OCI-LY1 (cell line): Measurements from ENCODE around the gene XPA.

ENCODE experiments used
- H2AFZ ChIP-seq: fragments of 200-600 bp; sonication (generic), shearing (Covaris generic); 2 replicates; pipeline ENCODE4 v1.6.0; 2014; ENCODE audit warnings: antibody characterized with exemption, mild to moderate bottlenecking, low read length
- H3F3A ChIP-seq: fragments of 200-600 bp; sonication (generic), shearing (Covaris generic); 2 replicates; pipeline ENCODE4 v1.6.0; 2014; ENCODE audit warnings: mild to moderate bottlenecking, antibody characterized with exemption, low read length, moderate library complexity; ENCODE audit not compliant: insufficient read depth
- H3K27ac ChIP-seq: fragments of 200-600 bp; sonication (generic); 2 replicates; pipeline ENCODE4 v1.5.1; 2014; ENCODE audit warnings: low read length, mixed run types, mild to moderate bottlenecking, low read depth; ENCODE audit not compliant: poor library complexity, severe bottlenecking
- H3K27me3 ChIP-seq: fragments of 200-600 bp; sonication (generic); 2 replicates; pipeline ENCODE4 v1.6.0; 2014; ENCODE audit warnings: antibody characterized with exemption, mild to moderate bottlenecking, low read length, moderate library complexity; ENCODE audit not compliant: insufficient read depth
- H3K36me3 ChIP-seq: fragments of 200-600 bp; sonication (generic); 2 replicates; pipeline ENCODE4 v1.6.1; 2014; ENCODE audit warnings: mild to moderate bottlenecking, antibody characterized with exemption, low read length, moderate library complexity, mixed read lengths; ENCODE audit not compliant: insufficient read depth
- H3K4me1 ChIP-seq: fragments of 200-600 bp; sonication (generic); 2 replicates; pipeline ENCODE4 v1.5.1; 2014; ENCODE audit warnings: mild to moderate bottlenecking, low read length, moderate library complexity; ENCODE audit not compliant: insufficient read depth, severe bottlenecking
- H3K4me2 ChIP-seq: fragments of 200-600 bp; sonication (generic), shearing (Covaris generic); 2 replicates; pipeline ENCODE4 v1.6.1; 2014; ENCODE audit warnings: low read length
- H3K4me3 ChIP-seq: fragments of 200-600 bp; sonication (generic); 2 replicates; pipeline ENCODE4 v1.5.1; 2014; ENCODE audit warnings: low read length, low read depth, mild to moderate bottlenecking, mixed read lengths; ENCODE audit not compliant: poor library complexity, severe bottlenecking
- H3K79me2 ChIP-seq: fragments of 200-600 bp; shearing (Covaris generic); 2 replicates; pipeline ENCODE4 v1.6.1; 2016; ENCODE audit warnings: mixed run types, low read length, mixed read lengths; ENCODE audit not compliant: insufficient read depth
- H3K9ac ChIP-seq: fragments of 200-600 bp; sonication (generic), shearing (Covaris generic); 2 replicates; pipeline ENCODE4 v1.6.1; 2014; ENCODE audit warnings: mild to moderate bottlenecking, low read length, mixed read lengths
- H3K9me2 ChIP-seq: fragments of 200-600 bp; sonication (generic), shearing (Covaris generic); 2 replicates; pipeline ENCODE4 v1.6.1; 2014; ENCODE audit warnings: low read depth, mild to moderate bottlenecking, low read length, mixed read lengths
- H3K9me3 ChIP-seq: fragments of 200-600 bp; shearing (Covaris generic); 2 replicates; pipeline ENCODE4 v1.6.1; 2014; ENCODE audit warnings: low read length, mixed read lengths
- H4K20me1 ChIP-seq: fragments of 200-600 bp; sonication (generic), shearing (Covaris generic); 2 replicates; pipeline ENCODE4 v1.6.0; 2016; ENCODE audit warnings: mild to moderate bottlenecking, low read length; ENCODE audit not compliant: insufficient read depth
- EZH2 ChIP-seq: fragments of 200-600 bp; sonication (generic), shearing (Covaris generic); IDR thresholded peaks from 2 replicates; pipeline ENCODE4 v1.8.0; 2017; ENCODE audit warnings: borderline replicate concordance, mixed run types, mild to moderate bottlenecking, antibody characterized with exemption, low read length, moderate library complexity, mixed read lengths
- TF ChIP-seq, protein P1 (sequence below): fragments of 200-600 bp; sonication (generic), shearing (Covaris generic); IDR thresholded peaks from 2 replicates; pipeline ENCODE4 v1.5.1; 2017; ENCODE audit warnings: mild to moderate bottlenecking, antibody characterized with exemption, low read length, moderate library complexity, mixed read lengths

XPA gene

DNA sequence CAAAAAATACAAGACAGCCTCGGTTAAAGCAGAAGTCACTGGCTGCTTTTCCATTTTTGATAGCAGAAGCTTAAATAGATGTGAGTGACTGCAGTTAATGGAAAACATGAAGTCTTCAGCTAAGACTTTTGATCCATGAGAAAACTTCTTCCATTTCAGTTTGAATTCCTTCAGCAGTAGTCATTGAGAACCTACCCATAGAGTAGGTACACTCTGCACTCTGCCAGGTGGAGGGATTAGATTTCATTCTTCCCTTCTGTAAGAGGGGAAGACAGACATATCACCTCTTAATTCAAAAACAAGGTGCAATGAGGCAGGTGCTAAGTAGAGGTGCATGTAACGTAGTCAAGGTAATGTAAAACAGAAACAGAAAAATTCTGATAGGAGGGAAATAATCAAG is 26.7 kb upstream of the XPA start:
- Histone ChIP-seq H3K27ac (no peak overlapping the region), H3F3A (no peaks in the 10 kb centered on the region), H3K79me2 (no peaks in the 10 kb centered on the region), H3K36me3 (no peaks in the 10 kb centered on the region; the same call in 1 of the 2 replicates), H2AFZ (no peak overlapping the region), H3K9me3 (0 out of 2 replicates have a peak, but pooled peaks cover 3% of the 10 kb centered on the region), H3K9ac (no peak overlapping the region), H3K9me2 (no peaks in the 10 kb centered on the region), H4K20me1 (no peaks in the 10 kb centered on the region), H3K4me2 (no peak overlapping the region), H3K27me3 (peaks cover 8% of the 10 kb centered on the region; the same call in 1 of the 2 replicates), H3K4me3 (no peak overlapping the region), H3K4me1 (no peaks in the 10 kb centered on the region)
- TF ChIP-seq EZH2, result no peak
- TF ChIP-seq, protein P1, sequence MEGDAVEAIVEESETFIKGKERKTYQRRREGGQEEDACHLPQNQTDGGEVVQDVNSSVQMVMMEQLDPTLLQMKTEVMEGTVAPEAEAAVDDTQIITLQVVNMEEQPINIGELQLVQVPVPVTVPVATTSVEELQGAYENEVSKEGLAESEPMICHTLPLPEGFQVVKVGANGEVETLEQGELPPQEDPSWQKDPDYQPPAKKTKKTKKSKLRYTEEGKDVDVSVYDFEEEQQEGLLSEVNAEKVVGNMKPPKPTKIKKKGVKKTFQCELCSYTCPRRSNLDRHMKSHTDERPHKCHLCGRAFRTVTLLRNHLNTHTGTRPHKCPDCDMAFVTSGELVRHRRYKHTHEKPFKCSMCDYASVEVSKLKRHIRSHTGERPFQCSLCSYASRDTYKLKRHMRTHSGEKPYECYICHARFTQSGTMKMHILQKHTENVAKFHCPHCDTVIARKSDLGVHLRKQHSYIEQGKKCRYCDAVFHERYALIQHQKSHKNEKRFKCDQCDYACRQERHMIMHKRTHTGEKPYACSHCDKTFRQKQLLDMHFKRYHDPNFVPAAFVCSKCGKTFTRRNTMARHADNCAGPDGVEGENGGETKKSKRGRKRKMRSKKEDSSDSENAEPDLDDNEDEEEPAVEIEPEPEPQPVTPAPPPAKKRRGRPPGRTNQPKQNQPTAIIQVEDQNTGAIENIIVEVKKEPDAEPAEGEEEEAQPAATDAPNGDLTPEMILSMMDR, result no peak

- Histone ChIP-seq H3K9ac (no peak overlapping the region), H3K27me3 (peaks cover 8% of the 10 kb centered on the region; the same call in 1 of the 2 replicates), H3K9me3 (0 out of 2 replicates have a peak, but pooled peaks cover 3% of the 10 kb centered on the region), H3K4me3 (no peak overlapping the region), H4K20me1 (no peaks in the 10 kb centered on the region), H3K4me2 (no peak overlapping the region), H3F3A (no peaks in the 10 kb centered on the region), H2AFZ (no peak overlapping the region), H3K27ac (no peak overlapping the region), H3K9me2 (no peaks in the 10 kb centered on the region), H3K79me2 (no peaks in the 10 kb centered on the region), H3K36me3 (no peaks in the 10 kb centered on the region; the same call in 1 of the 2 replicates), H3K4me1 (no peaks in the 10 kb centered on the region)
- TF ChIP-seq, protein P1, result no peak
- no peak for TF ChIP-seq EZH2
Observed at GRCh38 chr9:97722331-97722730, 25.2 kb upstream of the XPA start.

GRCh38 chr9:97721396-97721795 is 24.3 kb upstream of the XPA start:
- Histone ChIP-seq H3K4me2 (no peak overlapping the region), H3K4me3 (no peak overlapping the region), H3K79me2 (no peaks in the 10 kb centered on the region), H3K27ac (no peak overlapping the region), H3K9me2 (no peaks in the 10 kb centered on the region), H3F3A (no peaks in the 10 kb centered on the region), H2AFZ (no peak overlapping the region), H3K9me3 (0 out of 2 replicates have a peak, but pooled peaks cover 3% of the 10 kb centered on the region), H4K20me1 (no peaks in the 10 kb centered on the region), H3K9ac (no peak overlapping the region), H3K4me1 (no peaks in the 10 kb centered on the region), H3K36me3 (no peaks in the 10 kb centered on the region; the same call in 1 of the 2 replicates), H3K27me3 (peaks cover 8% of the 10 kb centered on the region; the same call in 1 of the 2 replicates)
- TF ChIP-seq EZH2, result no peak
- TF ChIP-seq, protein P1, result no peak
